ENCODE measurements around the gene DHX9.

DNA sequence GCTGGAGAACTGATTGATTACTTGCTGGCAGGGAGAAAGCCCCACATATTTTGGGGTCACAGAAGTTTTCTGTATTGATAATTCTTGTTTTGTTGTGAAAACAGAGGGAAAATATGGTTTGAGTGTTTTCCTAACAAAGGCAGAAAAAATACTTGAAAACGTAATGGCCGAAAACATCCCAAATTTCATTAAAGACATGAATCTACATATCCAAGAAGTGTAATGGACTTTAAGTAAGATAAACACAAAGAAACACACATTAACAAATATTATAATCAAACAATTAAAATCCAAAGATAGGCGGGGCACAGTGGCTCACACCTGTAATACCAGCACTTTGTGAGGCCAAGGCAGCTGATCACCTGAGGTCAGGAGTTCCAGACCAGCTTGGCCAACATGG is 74.3 kb downstream of the DHX9 start:
- TF ChIP-seq, protein P1, sequence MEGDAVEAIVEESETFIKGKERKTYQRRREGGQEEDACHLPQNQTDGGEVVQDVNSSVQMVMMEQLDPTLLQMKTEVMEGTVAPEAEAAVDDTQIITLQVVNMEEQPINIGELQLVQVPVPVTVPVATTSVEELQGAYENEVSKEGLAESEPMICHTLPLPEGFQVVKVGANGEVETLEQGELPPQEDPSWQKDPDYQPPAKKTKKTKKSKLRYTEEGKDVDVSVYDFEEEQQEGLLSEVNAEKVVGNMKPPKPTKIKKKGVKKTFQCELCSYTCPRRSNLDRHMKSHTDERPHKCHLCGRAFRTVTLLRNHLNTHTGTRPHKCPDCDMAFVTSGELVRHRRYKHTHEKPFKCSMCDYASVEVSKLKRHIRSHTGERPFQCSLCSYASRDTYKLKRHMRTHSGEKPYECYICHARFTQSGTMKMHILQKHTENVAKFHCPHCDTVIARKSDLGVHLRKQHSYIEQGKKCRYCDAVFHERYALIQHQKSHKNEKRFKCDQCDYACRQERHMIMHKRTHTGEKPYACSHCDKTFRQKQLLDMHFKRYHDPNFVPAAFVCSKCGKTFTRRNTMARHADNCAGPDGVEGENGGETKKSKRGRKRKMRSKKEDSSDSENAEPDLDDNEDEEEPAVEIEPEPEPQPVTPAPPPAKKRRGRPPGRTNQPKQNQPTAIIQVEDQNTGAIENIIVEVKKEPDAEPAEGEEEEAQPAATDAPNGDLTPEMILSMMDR (IDR thresholded peaks at IDR 0.05) = no peak
- TF ChIP-seq ZFX (IDR thresholded peaks at IDR 0.05; ENCODE audit: borderline replicate concordance) = no peak

Measured in 22Rv1 (cell line).